ENCODE measurements around the gene SFTPA1.
"Not testable (repeated sequence)": the region's sequence is repeated elsewhere in the genome, so short reads cannot be mapped to it uniquely, and the experiment has no call there.

Gene SFTPA1

GRCh38 chr10:79611193-79611976 is 646 bp downstream of the SFTPA1 start:
- DNase-seq (ENCODE audit: low spot score) = peak; percentile 2

GRCh38 chr10:79615577-79615976 is 4.8 kb downstream of the SFTPA1 start:
- no peak for DNase-seq (ENCODE audit: low spot score)

GRCh38 chr10:79616164-79616563 is 5.4 kb downstream of the SFTPA1 start:
- DNase-seq (ENCODE audit: low spot score) = no peak

GRCh38 chr10:79623663-79624062 is 12.9 kb downstream of the SFTPA1 start:
- not testable (repeated sequence) for DNase-seq (ENCODE audit: low spot score)

GRCh38 chr10:79627075-79627474 is 16.3 kb downstream of the SFTPA1 start:
- no peak for DNase-seq (ENCODE audit: low spot score)

GRCh38 chr10:79628083-79628482 is 17.3 kb downstream of the SFTPA1 start:
- DNase-seq (ENCODE audit: low spot score) = no peak

- DNase-seq (ENCODE audit: low spot score) = no peak
Measured at GRCh38 chr10:79628988-79629954, 18.5 kb downstream of the SFTPA1 start.

- no peak for DNase-seq (ENCODE audit: low spot score)
Measured at GRCh38 chr10:79629955-79630327, 19.2 kb downstream of the SFTPA1 start.

GRCh38 chr10:79636654-79637199 is 26.0 kb downstream of the SFTPA1 start:
- DNase-seq (ENCODE audit: low spot score) = not testable (repeated sequence)

GRCh38 chr10:79638318-79638717 is 27.6 kb downstream of the SFTPA1 start:
- DNase-seq (ENCODE audit: low spot score) = no peak

- not testable (repeated sequence) for DNase-seq (ENCODE audit: low spot score)
Measured at GRCh38 chr10:79652695-79653094, 42.0 kb downstream of the SFTPA1 start.

- not testable (repeated sequence) for DNase-seq (ENCODE audit: low spot score)
Measured at GRCh38 chr10:79663287-79663686, 52.5 kb downstream of the SFTPA1 start.

GRCh38 chr10:79664686-79665085 is 53.9 kb downstream of the SFTPA1 start:
- not testable (repeated sequence) for DNase-seq (ENCODE audit: low spot score)

All from pons (tissue), 1 donor.